ENCODE data around the gene QRFP.

- no peak for TF ChIP-seq CTCF (IDR thresholded peaks at IDR 0.05)
- TF ChIP-seq ZFX (IDR thresholded peaks at IDR 0.05; ENCODE audit: borderline replicate concordance): no peak
Observed at GRCh38 chr9:130925050-130925678, 28.6 kb upstream of the QRFP start.

All from 22Rv1 (cell line).